ENCODE data around the gene KRTAP5-7.

KRTAP5-7 gene

GRCh38 chr11:71504531-71504930 is 22.5 kb upstream of the KRTAP5-7 start:
- no peak for ATAC-seq
- TF ChIP-seq, protein P1, sequence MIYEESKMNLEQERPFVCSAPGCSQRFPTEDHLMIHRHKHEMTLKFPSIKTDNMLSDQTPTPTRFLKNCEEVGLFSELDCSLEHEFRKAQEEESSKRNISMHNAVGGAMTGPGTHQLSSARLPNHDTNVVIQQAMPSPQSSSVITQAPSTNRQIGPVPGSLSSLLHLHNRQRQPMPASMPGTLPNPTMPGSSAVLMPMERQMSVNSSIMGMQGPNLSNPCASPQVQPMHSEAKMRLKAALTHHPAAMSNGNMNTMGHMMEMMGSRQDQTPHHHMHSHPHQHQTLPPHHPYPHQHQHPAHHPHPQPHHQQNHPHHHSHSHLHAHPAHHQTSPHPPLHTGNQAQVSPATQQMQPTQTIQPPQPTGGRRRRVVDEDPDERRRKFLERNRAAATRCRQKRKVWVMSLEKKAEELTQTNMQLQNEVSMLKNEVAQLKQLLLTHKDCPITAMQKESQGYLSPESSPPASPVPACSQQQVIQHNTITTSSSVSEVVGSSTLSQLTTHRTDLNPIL (CRISPR knock-in tag; IDR thresholded peaks at IDR 0.05; ENCODE audit: low read depth), result no peak
- TF ChIP-seq TOX (CRISPR knock-in tag; IDR thresholded peaks at IDR 0.05; ENCODE audit: borderline replicate concordance) (no peak), GLIS3 (CRISPR knock-in tag; IDR thresholded peaks at IDR 0.05) (no peak)

GRCh38 chr11:71505001-71505400 is 22.1 kb upstream of the KRTAP5-7 start:
- no peak; the same call in 2 of the 3 replicates for ATAC-seq
- TF ChIP-seq ISL1 (CRISPR knock-in tag; IDR thresholded peaks at IDR 0.05) (peak; percentile 41; the same call in 1 of the 2 replicates), TCF4 (CRISPR knock-in tag; IDR thresholded peaks at IDR 0.05; ENCODE audit: borderline replicate concordance) (0 out of 2 replicates have a peak, but pooled peaks have one; percentile 9), TOX (CRISPR knock-in tag; IDR thresholded peaks at IDR 0.05; ENCODE audit: borderline replicate concordance) (no peak), ZNF565 (CRISPR knock-in tag; conservative IDR thresholded peaks at IDR 0.05; ENCODE audit: low read depth) (no peak)

DNA sequence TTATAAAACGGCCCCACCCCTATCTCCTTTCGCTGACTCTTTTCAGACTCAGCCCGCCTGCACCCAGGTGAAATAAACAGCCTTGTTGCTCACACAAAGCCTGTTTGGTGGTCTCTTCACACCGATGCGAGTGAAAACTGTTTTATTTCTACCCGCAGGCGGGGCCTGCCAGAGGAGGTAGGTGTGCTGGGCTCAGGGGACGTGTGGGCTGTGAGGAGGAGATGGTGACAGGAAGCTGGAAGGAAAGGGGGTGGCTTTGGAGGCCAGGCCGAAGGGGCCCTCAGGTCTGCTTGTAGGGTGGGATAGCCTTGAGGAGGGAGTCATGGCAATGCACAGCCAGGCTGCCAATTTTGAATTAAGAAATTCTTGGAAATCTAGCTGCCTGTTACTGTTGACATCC is 21.3 kb upstream of the KRTAP5-7 start:
- ATAC-seq, result no peak
- no peak for TF ChIP-seq ZNF70 (CRISPR knock-in tag; IDR thresholded peaks at IDR 0.05)
- TF ChIP-seq, protein P2, sequence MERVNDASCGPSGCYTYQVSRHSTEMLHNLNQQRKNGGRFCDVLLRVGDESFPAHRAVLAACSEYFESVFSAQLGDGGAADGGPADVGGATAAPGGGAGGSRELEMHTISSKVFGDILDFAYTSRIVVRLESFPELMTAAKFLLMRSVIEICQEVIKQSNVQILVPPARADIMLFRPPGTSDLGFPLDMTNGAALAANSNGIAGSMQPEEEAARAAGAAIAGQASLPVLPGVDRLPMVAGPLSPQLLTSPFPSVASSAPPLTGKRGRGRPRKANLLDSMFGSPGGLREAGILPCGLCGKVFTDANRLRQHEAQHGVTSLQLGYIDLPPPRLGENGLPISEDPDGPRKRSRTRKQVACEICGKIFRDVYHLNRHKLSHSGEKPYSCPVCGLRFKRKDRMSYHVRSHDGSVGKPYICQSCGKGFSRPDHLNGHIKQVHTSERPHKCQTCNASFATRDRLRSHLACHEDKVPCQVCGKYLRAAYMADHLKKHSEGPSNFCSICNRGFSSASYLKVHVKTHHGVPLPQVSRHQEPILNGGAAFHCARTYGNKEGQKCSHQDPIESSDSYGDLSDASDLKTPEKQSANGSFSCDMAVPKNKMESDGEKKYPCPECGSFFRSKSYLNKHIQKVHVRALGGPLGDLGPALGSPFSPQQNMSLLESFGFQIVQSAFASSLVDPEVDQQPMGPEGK (CRISPR knock-in tag; IDR thresholded peaks at IDR 0.05; ENCODE audit: borderline replicate concordance), result no peak
- TF ChIP-seq ESRRG (CRISPR knock-in tag; IDR thresholded peaks at IDR 0.05), result no peak
- no peak for TF ChIP-seq TSHZ2 (CRISPR knock-in tag; IDR thresholded peaks at IDR 0.05)

GRCh38 chr11:71507102-71507501 is 20.0 kb upstream of the KRTAP5-7 start:
- TF ChIP-seq PPARA (CRISPR knock-in tag; IDR thresholded peaks at IDR 0.05; ENCODE audit: borderline replicate concordance) (no peak), ZNF70 (CRISPR knock-in tag; IDR thresholded peaks at IDR 0.05) (no peak), TSHZ2 (CRISPR knock-in tag; IDR thresholded peaks at IDR 0.05) (no peak), SNAI2 (CRISPR knock-in tag; IDR thresholded peaks at IDR 0.05) (no peak), ZC3H10 (CRISPR knock-in tag; IDR thresholded peaks at IDR 0.05) (no peak)
- TF ChIP-seq, protein P2 (CRISPR knock-in tag; IDR thresholded peaks at IDR 0.05; ENCODE audit: borderline replicate concordance), result no peak
- ATAC-seq, result no peak
